ENCODE measurements around the gene ZNF48. TPM values are rescaled to one million over a fixed set of nuclear protein-coding genes. Genes with fewer than 3 reads are reported as not detected.
A peak's percentile ranks its signal among the peaks of the same experiment; 100 is the strongest.

Gene ZNF48
- total RNA-seq, 1 experiment from 2014 or later, result 57.3 TPM

GRCh38 chr16:30372038-30372712 lies 23.0 kb upstream of the ZNF48 start:
- Mint-ChIP-seq H3K27ac (peak overlapping the region in 2 of 3 experiments; percentile 62 to 87; a peak in 2 of 7 replicates), H3K4me1 (peaks cover 35 to 52% of the 10 kb centered on the region in 2 experiments), H3K4me3 (peak overlapping the region; percentile 62 to 79; a peak in 4 of 5 replicates), H3K36me3 (ENCODE audit: insufficient read depth in 1 of 3, low read depth in 3 of 3) (no peaks in the 10 kb centered on the region; a peak in 1 of 7 replicates), H3K9me3 (peaks cover 0 to 4% of the 10 kb centered on the region in 2 experiments; a peak in 4 of 5 replicates), H3K27me3 (ENCODE audit: low read depth) (peaks cover 2% of the 10 kb centered on the region; the same call in 1 of the 2 replicates)
- Histone ChIP-seq H3K79me1 (ENCODE audit: insufficient read depth, low read depth, low read length, poor library complexity, severe bottlenecking) (peaks cover 3% of the 10 kb centered on the region), H3K27me3 (ENCODE audit: insufficient read depth, low read length) (no peaks in the 10 kb centered on the region), H3K4me1 (ENCODE audit: insufficient read depth, low read length) (peaks cover 6% of the 10 kb centered on the region), H3K79me2 (ENCODE audit: insufficient read depth, low read length) (no peaks in the 10 kb centered on the region; the same call in none of the 2 replicates), H3K27ac (ENCODE audit: insufficient read length, low read depth, low read length) (no peak overlapping the region), H2BK5ac (ENCODE audit: insufficient read length, low read length) (no peak overlapping the region), H3T11ph (ENCODE audit: low read length) (no peak overlapping the region), H2BK12ac (ENCODE audit: insufficient read length, low read depth, low read length) (peak overlapping the region; percentile 12), H3K9ac (ENCODE audit: extremely low read depth, insufficient read length, low read length) (no peak overlapping the region), H4K91ac (ENCODE audit: insufficient read length, low read depth, low read length) (no peak overlapping the region), H4K5ac (ENCODE audit: insufficient read length, low read depth, low read length) (no peak overlapping the region), H2AFZ (ENCODE audit: low read length) (no peak overlapping the region), H2AK5ac (ENCODE audit: insufficient read length, low read length) (no peak overlapping the region), H3K14ac (ENCODE audit: insufficient read depth, low read length) (no peak overlapping the region), H3K4me2 (ENCODE audit: insufficient read depth, insufficient read length, low read length) (peak overlapping the region; percentile 52), H3K23me2 (ENCODE audit: insufficient read length, low read depth, low read length, poor library complexity, severe bottlenecking) (peaks cover 10% of the 10 kb centered on the region), H2BK120ac (ENCODE audit: low read depth, low read length, poor library complexity, severe bottlenecking) (no peak overlapping the region), H3K9me3 (ENCODE audit: control insufficient read depth, low read depth, low read length) (no peaks in the 10 kb centered on the region), H3K56ac (ENCODE audit: insufficient read length, low read depth, low read length) (no peak overlapping the region), H4K8ac (replicated peaks; ENCODE audit: insufficient read length, low read depth, low read length) (no peak overlapping the region), H2BK15ac (ENCODE audit: low read depth, low read length) (no peak overlapping the region), H4K20me1 (ENCODE audit: control insufficient read depth, insufficient read depth, insufficient read length) (no peaks in the 10 kb centered on the region), H3K23ac (ENCODE audit: insufficient read length, low read depth, low read length) (no peak overlapping the region), H3K18ac (ENCODE audit: insufficient read length, low read depth, low read length) (no peak overlapping the region), H2BK20ac (ENCODE audit: low read depth, low read length, poor library complexity, severe bottlenecking) (no peak overlapping the region), H3K4ac (ENCODE audit: low read depth, low read length) (no peak overlapping the region)
- TF ChIP-seq CTCF (conservative IDR thresholded peaks at IDR 0.05), result no peak
- no peak for DNase-seq
- WGBS (ENCODE audit: extremely low coverage, insufficient read length, low lambda C conversion rate), result no CpG with 5 or more reads among the region's 6 CpGs
